Fibroblast of lung (primary cell): Measurements from ENCODE around the gene HTT. TPM values are rescaled to one million over a fixed set of nuclear protein-coding genes. Genes with fewer than 3 reads are reported as not detected.

Experiments
- DNase-seq, 2 donors: peaks; one replicate each; pipeline versions ENCODE4 v3.0.0 to v3.0.0-alpha.2; 2010; ENCODE audit warnings: low read depth in 2 of 2
- H2AFZ ChIP-seq: 2 replicates; pipeline ENCODE4 v1.5.1; 2012; ENCODE audit warnings: low read length, control low read depth, inconsistent platforms
- H3K27ac ChIP-seq: 2 replicates; pipeline ENCODE4 v1.5.1; 2011; ENCODE audit warnings: low read length, control low read depth; ENCODE audit not compliant: insufficient read depth
- H3K27me3 ChIP-seq: 2 replicates; pipeline ENCODE4 v1.5.1; 2011; ENCODE audit warnings: mild to moderate bottlenecking, low read length; ENCODE audit not compliant: control insufficient read depth, insufficient read depth
- H3K36me3 ChIP-seq: 2 replicates; pipeline ENCODE4 v1.5.1; 2011; ENCODE audit warnings: low read length; ENCODE audit not compliant: control insufficient read depth, insufficient read depth
- H3K4me1 ChIP-seq: 2 replicates; pipeline ENCODE4 v1.5.1; 2011; ENCODE audit warnings: low read length; ENCODE audit not compliant: control insufficient read depth, insufficient read depth; ENCODE audit errors: extremely low read depth
- H3K4me2 ChIP-seq: 2 replicates; pipeline ENCODE4 v1.5.1; 2011; ENCODE audit warnings: low read length, control low read depth; ENCODE audit not compliant: insufficient read depth; ENCODE audit errors: extremely low read depth
- H3K4me3 ChIP-seq, 4 experiments: fragments of 200-600 bp in 1 of 4; sonication (generic) in 1 of 4; replicated peaks in 1 of 4; 2 replicates each; pipeline ENCODE4 v1.5.1; 2011 to 2016; ENCODE audit warnings: low read length in 4 of 4, low read depth in 3 of 4, mild to moderate bottlenecking in 3 of 4, control low read depth in 2 of 4, inconsistent platforms in 1 of 4, mixed read lengths in 1 of 4; ENCODE audit not compliant: insufficient read depth in 1 of 4; ENCODE audit errors: control extremely low read depth in 1 of 4
- H3K79me2 ChIP-seq: 2 replicates; pipeline ENCODE4 v1.5.1; 2012; ENCODE audit warnings: mild to moderate bottlenecking, low read length, inconsistent platforms; ENCODE audit not compliant: control insufficient read depth, insufficient read depth
- H3K9ac ChIP-seq: 2 replicates; pipeline ENCODE4 v1.5.1; 2011; ENCODE audit warnings: mild to moderate bottlenecking, low read length, control low read depth; ENCODE audit not compliant: insufficient read depth
- H3K9me3 ChIP-seq: 2 replicates; pipeline ENCODE4 v1.5.1; 2012; ENCODE audit warnings: low read depth, low read length; ENCODE audit not compliant: control insufficient read depth, insufficient read depth
- H4K20me1 ChIP-seq: 2 replicates; pipeline ENCODE4 v1.5.1; 2011; ENCODE audit warnings: low read length; ENCODE audit not compliant: control insufficient read depth, insufficient read depth; ENCODE audit errors: extremely low read depth
- CTCF ChIP-seq, 2 donors: IDR thresholded peaks in 1 of 2; conservative IDR thresholded peaks in 1 of 2; 1 replicate in 1 of 2; 2 replicates in 1 of 2; pipeline ENCODE4 v1.5.1; 2011 to 2012; ENCODE audit warnings: low read length in 2 of 2, control low read depth in 1 of 2, inconsistent platforms in 1 of 2, low read depth in 1 of 2, mild to moderate bottlenecking in 1 of 2
- EZH2 ChIP-seq: IDR thresholded peaks from 2 replicates; pipeline ENCODE4 v1.5.1; 2012; ENCODE audit warnings: low read length, control low read depth, mild to moderate bottlenecking; ENCODE audit errors: missing control alignments
- polyA plus RNA-seq, 2 donors: library from polyadenylated mRNA; depleted of rRNA in 1 of 2; stranded (reverse) in 1 of 2; unstranded in 1 of 2; fragments of >200 nt; gene quantifications; 2 replicates each; pipeline ENCODE4 v1.2.1, GENCODE V29; 2011 to 2012; ENCODE audit warnings: missing spikeins in 1 of 2
- total RNA-seq: library from RNA; depleted of rRNA; stranded (reverse); fragments of >200 nt; gene quantifications from 2 replicates; pipeline ENCODE4 v1.2.1, GENCODE V29; 2014

HTT gene
- total and polyA plus RNA-seq, 2 donors (not counting 1 experiment from before 2014, with no cell fraction given), result 13.2 to 41.8 TPM

GRCh38 chr4:3186609-3187008 lies 112.1 kb downstream of the HTT start:
- H3K79me2 ChIP-seq, result no peaks in the 10 kb centered on the region
- no peaks in the 10 kb centered on the region for H3K27me3 ChIP-seq
- H3K36me3 ChIP-seq, result peaks cover 19% of the 10 kb centered on the region
- H2AFZ ChIP-seq, result no peak overlapping the region
- no peak for TF ChIP-seq EZH2
- TF ChIP-seq CTCF (conservative IDR thresholded peaks at IDR 0.05 in 1 of 2, IDR thresholded peaks at IDR 0.05 in 1 of 2; ENCODE audit: low read depth in 1 of 2, low read length in 2 of 2), result no peak
- peak in 1 of 2 donors; percentile 85 for DNase-seq
- H3K9ac ChIP-seq, result no peak overlapping the region
- no peaks in the 10 kb centered on the region for H4K20me1 ChIP-seq
- no peak overlapping the region for H3K4me3 ChIP-seq
- no peaks in the 10 kb centered on the region for H3K9me3 ChIP-seq
- no peak overlapping the region for H3K4me2 ChIP-seq
- no peak overlapping the region for H3K27ac ChIP-seq
- H3K4me1 ChIP-seq, result no peaks in the 10 kb centered on the region

GRCh38 chr4:3188118-3188517 lies 113.6 kb downstream of the HTT start:
- Histone ChIP-seq H3K9ac (no peak overlapping the region), H3K4me3 (no peak overlapping the region), H3K9me3 (no peaks in the 10 kb centered on the region), H4K20me1 (no peaks in the 10 kb centered on the region), H3K4me1 (no peaks in the 10 kb centered on the region), H3K4me2 (no peak overlapping the region), H3K36me3 (peaks cover 14% of the 10 kb centered on the region), H3K27me3 (no peaks in the 10 kb centered on the region), H3K79me2 (no peaks in the 10 kb centered on the region), H2AFZ (no peak overlapping the region), H3K27ac (no peak overlapping the region)
- no peak for DNase-seq
- TF ChIP-seq EZH2, result no peak
- no peak for TF ChIP-seq CTCF (conservative IDR thresholded peaks at IDR 0.05 in 1 of 2, IDR thresholded peaks at IDR 0.05 in 1 of 2; ENCODE audit: low read depth in 1 of 2, low read length in 2 of 2)

- Histone ChIP-seq H3K27ac (no peak overlapping the region), H3K36me3 (peaks cover 14% of the 10 kb centered on the region), H4K20me1 (no peaks in the 10 kb centered on the region), H3K4me3 (no peak overlapping the region), H2AFZ (no peak overlapping the region), H3K27me3 (no peaks in the 10 kb centered on the region), H3K4me1 (no peaks in the 10 kb centered on the region), H3K9ac (no peak overlapping the region), H3K4me2 (no peak overlapping the region), H3K79me2 (no peaks in the 10 kb centered on the region), H3K9me3 (no peaks in the 10 kb centered on the region)
- no peak for TF ChIP-seq EZH2
- TF ChIP-seq CTCF (conservative IDR thresholded peaks at IDR 0.05 in 1 of 2, IDR thresholded peaks at IDR 0.05 in 1 of 2; ENCODE audit: low read depth in 1 of 2, low read length in 2 of 2), result no peak
- no peak for DNase-seq
These were observed 115.0 kb downstream of the HTT start for GRCh38 chr4:3189459-3189858.
